HG03575 (cell line): ENCODE measurements around the gene IGFBP6.
"Not testable (repeated sequence)": the region's sequence is repeated elsewhere in the genome, so short reads cannot be mapped to it uniquely, and the experiment has no call there.

ENCODE experiments used
- ATAC-seq: cut with Tn5 transposase; IDR thresholded peaks from one replicate; pipeline ENCODE4 v1.9.1; 2021; ENCODE audit not compliant: unreplicated experiment, insufficient number of reproducible peaks, low FRiP score; ENCODE audit errors: extremely low read depth

IGFBP6 gene

DNA sequence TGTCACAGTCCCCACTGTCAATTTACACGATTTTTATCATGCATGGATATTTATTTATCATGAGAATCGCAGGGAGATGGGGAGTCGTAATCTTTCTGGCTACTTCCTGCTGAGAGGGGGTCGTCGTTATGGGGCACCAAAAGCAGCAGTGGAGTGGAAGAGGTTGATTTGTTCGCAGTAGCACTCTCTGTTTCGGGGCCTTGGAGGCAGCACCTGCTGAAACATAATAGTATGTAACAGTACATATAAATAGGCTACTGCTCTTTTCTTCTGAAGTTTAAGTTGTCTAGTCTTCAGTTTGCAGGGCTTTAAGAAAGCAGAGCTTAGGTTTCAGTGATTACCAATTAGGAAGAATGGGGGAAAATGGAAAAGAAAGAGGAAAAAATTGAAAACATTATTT, 9.7 kb downstream of the IGFBP6 start:
- ATAC-seq, result no peak

DNA sequence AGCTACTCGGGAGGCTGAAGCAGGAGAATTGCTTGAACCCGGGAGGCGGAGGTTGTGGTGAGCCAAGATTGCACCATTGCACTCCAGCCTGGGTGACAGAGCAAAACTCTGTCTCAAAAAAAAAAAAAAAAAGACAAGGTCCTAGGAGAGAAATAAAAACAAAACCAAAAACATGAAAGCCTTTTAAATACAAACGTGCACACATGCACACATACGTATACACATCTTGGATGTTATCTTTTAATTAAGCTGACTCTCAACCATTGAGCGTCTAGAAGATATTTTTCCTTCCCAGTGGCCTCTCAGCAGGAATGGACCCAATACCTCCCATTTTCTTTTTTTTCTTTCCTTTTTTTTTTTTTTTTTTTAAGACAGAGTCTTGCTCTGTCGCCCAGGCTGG, 15.0 kb downstream of the IGFBP6 start:
- not testable (repeated sequence) for ATAC-seq

DNA sequence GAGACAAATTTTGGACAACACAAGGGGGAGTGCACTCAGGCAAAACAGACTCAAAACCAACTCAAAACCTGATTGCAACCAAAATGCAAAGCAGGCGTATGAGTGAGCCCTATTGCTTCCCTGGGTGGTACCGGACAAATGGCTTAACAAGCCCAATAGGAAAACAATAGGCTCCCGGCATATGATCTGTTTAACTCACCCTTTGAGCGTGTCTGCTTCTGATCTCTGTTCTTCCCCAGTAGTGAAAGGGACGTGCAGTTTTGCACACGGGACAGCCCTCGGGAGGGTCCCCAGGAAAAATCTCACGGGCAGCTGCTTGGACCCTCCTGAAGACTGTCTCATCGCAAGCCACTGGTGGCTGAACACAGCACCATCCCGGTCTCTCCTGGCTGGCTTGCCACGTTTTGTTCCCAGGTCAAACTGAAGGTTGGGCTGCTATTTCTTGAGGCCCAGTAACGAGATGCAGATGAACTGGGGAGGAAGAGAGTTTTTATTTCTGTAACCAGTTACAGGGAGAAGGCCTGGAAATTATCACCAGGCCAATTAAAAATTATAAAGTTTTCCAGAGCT, 15.8 kb downstream of the IGFBP6 start:
- ATAC-seq, result no peak

DNA sequence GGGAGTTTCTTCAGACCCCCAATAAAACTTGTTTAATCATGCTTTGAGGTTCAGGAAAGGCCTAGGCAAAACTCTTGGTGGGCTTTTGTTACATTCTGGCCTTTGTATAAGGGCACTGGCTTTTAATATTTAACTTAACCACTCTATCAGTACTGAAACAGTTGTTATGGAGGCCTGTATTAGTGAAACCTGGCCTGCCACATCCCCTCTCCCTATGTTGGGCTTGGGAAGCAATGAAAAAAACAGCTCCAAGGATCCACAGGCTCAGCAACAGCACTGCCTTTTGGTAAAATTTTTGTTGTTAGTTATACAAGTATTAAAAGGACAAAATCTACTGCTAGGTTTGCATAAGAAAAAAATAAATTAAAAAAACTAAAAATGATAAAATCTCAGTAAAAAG, 16.5 kb downstream of the IGFBP6 start:
- ATAC-seq, result no peak

DNA sequence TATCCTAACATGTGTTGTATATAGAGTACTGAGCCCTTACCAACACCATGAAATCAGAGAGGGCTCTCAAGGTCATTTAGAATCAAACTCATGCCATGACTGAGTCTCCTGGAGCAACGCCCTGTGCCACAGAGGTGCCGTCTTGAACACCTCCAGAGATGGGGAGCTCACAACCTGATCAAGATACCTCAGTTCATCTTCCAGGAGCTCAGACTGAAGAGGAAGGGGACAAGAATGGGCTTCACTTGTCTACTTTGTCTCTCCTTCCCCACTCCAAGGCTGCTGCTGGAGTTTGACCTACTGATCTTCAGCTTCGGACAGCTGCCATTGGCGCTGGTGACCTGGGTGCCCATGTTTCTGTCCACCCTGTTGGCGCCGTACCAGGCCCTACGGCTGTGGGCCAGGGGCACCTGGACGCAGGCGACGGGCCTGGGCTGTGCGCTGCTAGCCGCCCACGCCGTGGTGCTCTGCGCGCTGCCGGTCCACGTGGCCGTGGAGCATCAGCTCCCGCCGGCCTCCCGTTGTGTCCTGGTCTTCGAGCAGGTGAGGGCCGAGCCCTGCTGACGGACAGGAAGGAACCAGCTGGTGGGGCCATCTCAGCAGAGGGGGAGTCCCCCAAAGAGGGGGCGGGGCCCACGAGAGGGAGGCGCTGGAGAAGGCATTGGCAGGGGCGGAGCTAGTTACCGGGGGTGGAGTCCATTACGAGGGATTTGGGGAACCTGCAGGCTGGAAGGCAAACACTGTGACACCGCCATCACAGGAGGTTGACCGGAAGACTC, 17.8 kb downstream of the IGFBP6 start:
- no peak for ATAC-seq

DNA sequence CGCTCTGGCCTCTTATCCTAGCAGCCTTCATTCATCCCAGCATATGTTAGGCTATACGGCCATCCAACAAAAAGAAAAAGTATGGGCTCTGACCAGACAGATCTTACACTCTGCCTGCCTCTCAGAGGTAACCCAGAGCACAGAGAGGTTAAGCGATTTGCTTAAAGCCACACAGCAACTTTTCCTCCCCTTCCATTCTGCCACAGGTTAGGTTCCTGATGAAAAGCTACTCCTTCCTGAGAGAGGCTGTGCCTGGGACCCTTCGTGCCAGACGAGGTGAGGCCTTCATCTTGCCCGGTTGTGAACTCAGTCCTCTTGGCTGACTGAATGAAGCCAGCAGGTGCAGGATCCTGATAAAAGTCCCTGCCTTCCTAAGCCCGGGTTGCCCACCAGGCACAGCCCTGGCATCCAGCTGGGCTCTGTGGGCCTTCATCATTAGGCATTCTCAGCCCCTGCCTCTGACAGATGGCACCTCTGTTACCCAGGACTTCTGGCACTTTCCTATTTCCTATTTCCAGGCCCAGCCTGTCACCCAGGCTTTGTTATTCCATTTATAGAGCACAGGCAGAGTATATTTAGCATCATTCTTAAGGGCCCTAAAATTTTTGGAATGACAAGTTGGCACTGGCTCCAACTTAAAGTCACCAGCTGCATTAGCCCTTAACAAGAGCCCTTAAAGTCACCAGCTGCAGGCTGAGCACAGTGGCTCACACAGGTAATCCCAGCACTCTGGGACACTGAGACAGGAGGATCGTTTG, 18.6 kb downstream of the IGFBP6 start:
- ATAC-seq, result no peak

DNA sequence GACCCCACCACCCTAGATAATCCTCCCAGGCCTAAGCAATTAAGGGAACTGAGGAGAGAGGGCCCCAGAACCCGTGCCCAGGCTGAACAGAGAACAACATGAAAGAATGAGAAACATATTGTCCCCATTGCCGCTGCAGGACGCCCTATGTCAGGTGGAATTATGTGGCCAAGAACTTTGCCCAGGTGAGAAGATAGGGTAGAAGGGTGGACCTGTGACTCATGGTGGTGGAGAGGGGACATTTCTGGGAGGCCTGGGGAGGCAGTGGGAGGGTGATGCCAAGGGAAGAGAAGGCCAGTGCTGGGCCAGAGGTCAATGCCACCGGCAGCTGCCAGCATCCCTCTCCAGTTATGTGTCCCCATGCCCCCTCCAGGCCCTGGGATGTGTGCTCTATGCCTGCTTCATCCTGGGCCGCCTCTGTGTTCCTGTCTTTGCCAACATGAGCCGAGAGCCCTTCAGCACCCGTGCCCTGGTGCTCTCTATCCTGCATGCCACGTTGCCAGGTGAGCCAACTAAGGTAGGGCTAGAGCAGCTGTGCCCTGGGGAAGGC, 21.4 kb downstream of the IGFBP6 start:
- no peak for ATAC-seq

DNA sequence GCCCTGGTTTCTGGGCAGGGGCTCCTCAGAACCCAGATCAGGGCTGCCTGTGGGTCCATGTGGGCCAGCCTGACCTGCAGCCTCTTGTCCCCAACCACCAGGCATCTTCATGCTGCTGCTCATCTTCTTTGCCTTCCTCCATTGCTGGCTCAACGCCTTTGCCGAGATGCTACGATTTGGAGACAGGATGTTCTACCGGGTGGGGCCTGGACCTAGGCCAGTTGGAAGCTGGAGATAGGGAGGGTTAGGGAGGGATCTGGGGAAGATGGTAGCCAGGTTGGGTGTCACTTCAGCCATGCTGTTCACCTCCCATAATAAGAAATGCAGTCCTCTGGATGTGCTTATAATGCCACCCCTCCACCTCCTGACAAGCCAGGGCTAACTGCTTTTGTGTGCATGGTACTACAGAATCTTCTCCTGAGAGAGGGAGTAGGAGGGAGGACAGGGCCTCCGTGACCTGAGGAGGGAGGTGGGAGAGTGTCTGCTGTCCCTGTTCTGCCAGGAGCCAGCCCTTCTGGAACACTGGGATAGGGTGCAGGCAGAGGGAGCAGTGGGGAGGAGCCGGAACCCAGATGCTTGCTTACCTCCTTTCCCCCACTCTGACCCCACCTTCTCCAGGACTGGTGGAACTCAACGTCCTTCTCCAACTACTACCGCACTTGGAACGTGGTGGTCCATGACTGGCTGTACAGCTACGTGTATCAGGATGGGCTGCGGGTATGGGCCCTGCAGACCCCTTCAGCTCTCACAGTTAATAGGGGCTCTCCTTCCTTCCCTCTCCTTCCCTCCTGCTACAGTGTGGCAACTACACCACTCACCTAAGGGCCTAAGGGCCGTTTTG, 23.4 kb downstream of the IGFBP6 start:
- no peak for ATAC-seq

DNA sequence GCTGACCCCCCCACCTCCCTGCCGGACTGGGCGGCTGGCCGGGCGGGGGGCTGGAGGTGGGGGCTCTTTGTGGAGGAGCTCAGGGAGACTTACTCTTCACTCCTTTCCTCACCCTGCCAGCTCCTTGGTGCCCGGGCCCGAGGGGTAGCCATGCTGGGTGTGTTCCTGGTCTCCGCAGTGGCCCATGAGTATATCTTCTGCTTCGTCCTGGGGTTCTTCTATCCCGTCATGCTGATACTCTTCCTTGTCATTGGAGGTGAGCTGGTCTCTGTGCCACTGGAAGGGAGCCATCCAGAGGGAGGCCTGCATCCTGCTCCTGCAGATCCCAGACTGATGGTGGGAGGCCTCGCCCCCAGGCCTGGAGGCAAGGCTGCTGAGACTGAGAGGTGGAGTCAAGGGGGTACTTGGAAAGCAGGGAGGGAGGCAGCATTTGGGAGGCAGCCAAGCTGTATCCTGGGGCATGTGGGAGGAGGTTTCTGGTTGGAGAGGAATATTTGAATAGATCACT, 25.5 kb downstream of the IGFBP6 start:
- no peak for ATAC-seq

DNA sequence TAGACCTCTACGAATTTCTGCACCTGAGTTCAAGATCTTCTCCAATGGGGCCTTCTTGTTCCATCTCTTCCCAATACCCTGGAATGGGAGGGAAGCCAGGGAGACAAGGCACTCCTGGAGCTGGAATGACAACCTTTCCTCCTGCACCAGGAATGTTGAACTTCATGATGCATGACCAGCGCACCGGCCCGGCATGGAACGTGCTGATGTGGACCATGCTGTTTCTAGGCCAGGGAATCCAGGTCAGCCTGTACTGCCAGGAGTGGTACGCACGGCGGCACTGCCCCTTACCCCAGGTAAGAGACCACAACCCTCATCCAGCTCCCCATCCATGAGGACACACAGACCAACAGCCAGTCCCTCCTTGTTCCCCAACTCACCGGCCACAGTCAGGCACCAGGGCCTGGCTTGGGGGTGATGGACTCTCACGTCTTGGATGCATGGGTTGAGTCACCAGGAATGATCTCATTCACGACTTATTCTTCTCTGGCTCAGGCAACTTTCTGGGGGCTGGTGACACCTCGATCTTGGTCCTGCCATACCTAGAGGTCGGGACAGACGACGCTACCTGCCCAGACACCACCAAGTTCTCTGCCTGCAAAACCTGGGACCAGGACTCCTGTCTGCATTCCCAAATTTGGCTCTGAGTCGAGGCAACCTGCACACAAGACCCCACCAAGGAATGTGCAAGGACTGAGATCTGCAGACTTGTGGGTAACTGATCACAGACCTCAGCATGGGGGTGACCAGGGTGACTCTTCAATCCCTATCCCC, 26.3 kb downstream of the IGFBP6 start:
- no peak for ATAC-seq

DNA sequence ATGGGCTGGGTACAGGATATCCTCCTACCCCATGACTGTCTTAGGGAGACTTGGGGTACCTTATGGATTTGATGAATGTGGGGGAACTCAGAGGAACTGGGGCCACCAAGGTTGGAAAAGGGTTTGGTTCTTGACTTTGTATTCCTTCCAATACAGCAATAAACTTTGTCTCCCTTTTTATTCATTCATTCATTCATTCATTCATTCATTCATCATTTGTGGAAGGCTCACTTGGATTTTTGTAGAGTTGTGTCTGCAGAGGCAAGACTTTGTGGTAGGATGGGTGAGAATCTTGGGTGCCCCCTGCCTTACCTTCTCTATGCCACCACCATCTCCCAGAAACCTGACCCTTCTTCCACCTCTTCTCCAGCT, 26.9 kb downstream of the IGFBP6 start:
- ATAC-seq, result no peak

DNA sequence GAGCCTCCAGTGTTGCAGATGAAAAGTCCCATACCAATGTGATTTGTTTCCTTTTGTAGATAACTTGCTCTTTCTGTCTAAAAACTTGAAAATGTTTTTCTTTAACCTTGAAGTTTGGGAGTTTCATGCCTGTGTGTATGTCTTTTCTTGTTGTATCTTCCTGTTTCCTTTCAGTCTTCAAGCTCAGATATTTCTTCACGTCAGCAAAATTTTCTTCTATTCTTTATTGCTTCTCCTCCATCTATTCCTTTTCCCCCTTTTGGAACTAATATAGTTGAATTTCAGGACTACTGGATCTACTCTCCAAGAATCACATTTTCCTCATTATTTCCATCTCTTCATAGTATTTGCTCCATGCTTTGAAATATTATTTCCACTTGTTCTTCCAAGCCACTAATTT, 29.7 kb downstream of the IGFBP6 start:
- ATAC-seq, result no peak

DNA sequence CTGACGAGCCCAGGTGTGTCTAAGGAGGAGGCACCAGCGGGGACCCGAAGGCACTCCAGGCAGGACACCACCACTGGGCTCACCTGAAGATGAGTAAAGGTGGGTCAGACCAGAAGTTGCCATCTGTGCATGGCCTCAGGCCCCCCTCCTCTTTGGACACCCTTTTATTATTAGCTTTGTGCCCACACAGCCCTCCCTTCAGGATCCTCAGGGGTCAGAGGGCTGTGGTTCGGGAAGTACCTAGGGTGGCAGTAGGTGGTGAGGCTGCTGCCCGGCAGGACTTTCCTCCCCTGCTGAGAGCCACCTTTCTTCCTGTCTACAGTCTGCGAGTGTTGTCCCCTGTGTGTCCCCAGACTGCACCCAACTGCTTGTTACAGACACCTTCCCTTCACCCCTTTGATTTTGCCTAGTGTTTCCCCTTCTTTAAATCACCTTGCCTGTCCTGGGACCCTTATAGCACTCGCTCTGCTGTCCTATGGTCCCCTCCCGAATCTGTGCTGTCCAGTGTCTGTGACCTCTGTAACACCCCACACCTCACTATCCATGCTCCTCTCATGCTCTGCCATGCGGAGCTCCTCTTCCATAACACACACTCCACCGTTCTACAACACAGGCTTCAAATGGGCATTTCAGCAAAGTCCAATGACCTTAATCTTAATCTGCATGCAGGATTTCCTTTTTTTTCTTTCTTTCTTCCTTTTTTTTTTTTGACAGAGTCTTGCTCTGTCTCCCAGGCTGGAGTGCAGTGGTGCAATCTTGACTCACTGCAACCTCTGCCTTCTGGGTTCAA, 31.5 kb downstream of the IGFBP6 start:
- ATAC-seq, result no peak

DNA sequence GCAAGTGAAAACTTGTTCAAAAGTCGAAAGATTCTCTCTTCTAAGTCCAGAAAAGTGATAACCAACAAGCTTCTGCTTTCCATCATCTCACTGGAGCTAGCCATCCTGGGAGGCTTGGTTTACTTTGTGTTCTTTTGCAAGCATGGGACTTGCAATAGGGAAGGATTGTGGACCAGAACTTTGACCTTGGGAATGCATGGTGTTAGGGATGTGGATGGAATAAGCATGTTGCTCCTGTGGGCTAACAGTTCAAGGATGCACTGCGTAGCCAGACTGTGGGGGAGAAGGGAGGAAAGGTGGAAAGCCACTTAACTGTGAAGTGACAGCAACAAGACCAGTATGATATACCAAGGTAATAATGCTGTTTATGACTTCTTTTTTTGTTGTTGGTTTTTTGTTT, 34.4 kb downstream of the IGFBP6 start:
- ATAC-seq, result no peak

DNA sequence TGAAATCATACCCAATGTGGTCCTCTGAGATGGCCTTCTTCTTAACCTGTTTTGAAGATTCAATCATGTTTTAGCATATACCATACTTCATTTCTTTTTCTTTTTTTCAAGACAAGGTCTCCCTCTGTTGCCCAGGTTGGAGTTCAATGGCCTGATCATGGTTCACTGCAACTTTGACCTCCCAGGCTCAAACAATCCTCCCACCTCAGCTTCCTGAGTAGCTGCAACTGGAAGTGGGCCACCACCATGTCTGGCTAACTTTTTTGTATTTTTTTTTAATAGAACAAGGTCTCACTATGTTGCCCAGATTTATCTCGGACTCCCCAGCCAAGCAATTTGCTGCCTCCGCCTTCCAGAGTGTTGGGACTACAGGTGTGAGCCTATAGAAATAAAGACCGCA, 36.3 kb downstream of the IGFBP6 start:
- ATAC-seq, result no peak

DNA sequence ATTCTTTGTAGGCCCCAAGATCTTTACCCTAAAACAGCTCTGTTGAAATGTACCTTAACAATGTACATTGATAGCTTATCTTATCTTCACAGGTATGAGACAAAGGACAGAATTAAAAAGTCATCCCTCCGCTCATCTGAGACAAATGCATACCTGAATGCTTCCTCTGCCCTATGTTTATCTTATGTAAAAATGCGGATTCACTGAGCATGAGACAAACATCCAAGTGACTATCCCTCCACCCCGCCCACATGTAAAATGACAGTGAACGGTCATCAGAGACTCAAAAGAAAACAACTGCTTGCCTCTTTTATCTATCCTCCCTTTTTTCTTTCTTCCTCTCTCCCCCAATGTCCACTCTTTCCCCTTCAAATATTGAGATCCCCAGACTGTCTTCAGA, 45.9 kb downstream of the IGFBP6 start:
- ATAC-seq, result no peak

DNA sequence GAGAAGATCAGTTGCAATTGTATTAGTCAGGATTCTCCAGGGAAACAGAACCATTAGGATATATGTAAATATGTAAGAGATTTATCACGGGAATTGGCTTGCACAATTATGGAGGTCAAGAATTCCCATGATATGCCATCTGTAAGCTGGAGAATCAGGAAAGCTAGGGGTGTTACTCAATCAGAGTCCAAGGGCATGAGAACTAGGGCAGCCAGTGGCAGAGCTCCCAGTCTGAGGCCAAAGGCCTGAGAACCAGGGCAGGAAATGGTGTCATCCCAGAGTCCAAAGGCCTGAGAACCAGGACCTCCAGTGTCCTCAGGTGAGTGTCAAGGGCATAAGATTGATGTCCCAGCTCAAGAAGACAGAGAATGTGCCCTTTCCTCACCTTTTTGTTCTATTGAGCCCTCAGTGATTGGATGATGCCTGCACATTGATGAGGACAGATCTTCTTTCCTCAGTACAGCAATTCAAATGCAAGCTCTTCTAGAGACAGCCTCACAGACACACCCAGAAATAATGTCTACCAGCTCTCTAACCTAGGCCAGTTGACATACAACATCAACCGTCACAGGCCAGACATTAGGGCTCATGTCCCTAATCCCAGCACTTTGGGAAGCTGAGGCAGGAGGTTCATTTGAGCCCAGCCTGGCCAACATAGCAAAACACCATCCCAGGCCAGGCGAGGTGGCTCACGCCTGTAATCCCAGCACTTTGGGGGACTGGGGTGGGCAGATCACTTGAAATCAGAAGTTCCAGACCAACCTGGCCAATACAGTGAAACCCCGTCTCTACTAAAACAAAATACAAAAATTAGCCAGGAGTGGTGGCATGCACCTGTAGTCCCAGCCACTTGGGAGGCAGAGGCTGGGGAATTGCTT, 48.2 kb downstream of the IGFBP6 start:
- no peak for ATAC-seq
